ENCODE measurements around the gene LRRC66. TPM values are rescaled to one million over a fixed set of nuclear protein-coding genes. Genes with fewer than 3 reads are reported as not detected.

The LRRC66 gene
- total and polyA plus RNA-seq, 2 experiments from 2014 or later = 0.24 TPM; not detected in 1

GRCh38 chr4:51999250-51999649 lies 20.9 kb downstream of the LRRC66 start:
- DNase-seq (ENCODE audit: low spot score) = no peak
- peaks cover 12% of the 10 kb centered on the region for H3K4me1 ChIP-seq (ENCODE audit: insufficient read depth)
- H3K36me3 ChIP-seq (ENCODE audit: insufficient read depth) = no peaks in the 10 kb centered on the region
- TF ChIP-seq CREB1 (CRISPR knock-in tag; IDR thresholded peaks at IDR 0.05; ENCODE audit: low read depth) (no peak), ZNF462 (CRISPR knock-in tag; IDR thresholded peaks at IDR 0.05) (no peak), EZH2 (IDR thresholded peaks at IDR 0.05; ENCODE audit: low read depth, unreplicated experiment) (no peak), ZNF331 (CRISPR knock-in tag; IDR thresholded peaks at IDR 0.05; ENCODE audit: low read depth) (no peak), CTCF (conservative IDR thresholded peaks at IDR 0.05; ENCODE audit: low read depth in 2 of 2) (no peak), NANOG (IDR thresholded peaks at IDR 0.05; ENCODE audit: borderline replicate concordance) (no peak), ZNF114 (CRISPR knock-in tag; IDR thresholded peaks at IDR 0.05) (no peak), ETS1 (IDR thresholded peaks at IDR 0.05) (no peak)
- H3K27ac ChIP-seq (ENCODE audit: low read depth) = no peak overlapping the region
- H4K20me1 ChIP-seq (replicated peaks; ENCODE audit: insufficient read depth) = peaks cover 4% of the 10 kb centered on the region; the same call in 1 of the 2 replicates
- H3K27ac Mint-ChIP-seq = no peak overlapping the region
- no peak for ATAC-seq
- H3K27me3 ChIP-seq (ENCODE audit: insufficient read depth) = no peaks in the 10 kb centered on the region
- H2AFZ ChIP-seq = peak overlapping the region; percentile 66; the same call in 1 of the 2 replicates
- no peak overlapping the region for H3K4me3 Mint-ChIP-seq
- peaks cover 16% of the 10 kb centered on the region for H3K4me1 Mint-ChIP-seq
- H3K79me2 ChIP-seq (replicated peaks; ENCODE audit: insufficient read depth) = no peaks in the 10 kb centered on the region
- H3K9me2 ChIP-seq (ENCODE audit: insufficient read depth) = no peaks in the 10 kb centered on the region
- H3F3A ChIP-seq (replicated peaks; ENCODE audit: low read depth) = no peaks in the 10 kb centered on the region
- no peak overlapping the region for H3K4me3 ChIP-seq
- H3K4me2 ChIP-seq = peak overlapping the region; percentile 40; the same call in 1 of the 2 replicates
- no peaks in the 10 kb centered on the region for H3K36me3 Mint-ChIP-seq (ENCODE audit: low read depth)
- H3K27me3 Mint-ChIP-seq (ENCODE audit: insufficient read depth, low read depth, poor library complexity) = peaks cover 3% of the 10 kb centered on the region
- no peaks in the 10 kb centered on the region for H3K9me3 Mint-ChIP-seq

All from GM23338 (cell line).